WTC11 (cell line): ENCODE data around the gene SLC22A8. TPM values are rescaled to one million over a fixed set of nuclear protein-coding genes. Genes with fewer than 3 reads are reported as not detected.

Experiments used
- ATAC-seq: fragments of 200-7000 bp; cut with Tn5 transposase; 2 replicates; pipeline ENCODE4 v1.10.0; 2021; ENCODE audit warnings: mild to moderate bottlenecking, moderate library complexity
- CTCF ChIA-PET: fragments of 300-600 bp; sonication (Branson Sonifier 250); formaldehyde crosslinking; loops from one replicate; lab custom pipeline; 2021; ENCODE audit warnings: antibody characterized with exemption; lab: Charles Lee
- POLR2A ChIA-PET: fragments of 350-600 bp; sonication (Branson Sonifier 250); formaldehyde crosslinking; loops from one replicate; lab custom pipeline; 2021; ENCODE audit warnings: antibody characterized with exemption; lab: Charles Lee
- DNase-seq: peaks from one replicate; pipeline ENCODE4 v3.0.0; 2021; ENCODE audit warnings: low spot score
- H3K27ac Mint-ChIP-seq: 2 replicates; pipeline ENCODE4 v1.8.0; 2021; ENCODE audit warnings: mixed read lengths
- H3K27me3 Mint-ChIP-seq: 2 replicates; pipeline ENCODE4 v1.8.0; 2021; ENCODE audit warnings: low read depth, mild to moderate bottlenecking, moderate library complexity, mixed read lengths
- H3K36me3 Mint-ChIP-seq: 2 replicates; pipeline ENCODE4 v1.8.0; 2021; ENCODE audit warnings: mixed read lengths
- H3K4me1 Mint-ChIP-seq: 2 replicates; pipeline ENCODE4 v1.8.0; 2022; ENCODE audit warnings: mixed read lengths
- H3K4me3 Mint-ChIP-seq: 2 replicates; pipeline ENCODE4 v1.8.0; 2021; ENCODE audit warnings: mild to moderate bottlenecking, moderate library complexity, mixed read lengths
- H3K9me3 Mint-ChIP-seq: 2 replicates; pipeline ENCODE4 v1.8.0; 2021; ENCODE audit warnings: mixed read lengths
- ETV6 ChIP-seq: sonication (generic); formaldehyde crosslinking; IDR thresholded peaks from 2 replicates; pipeline ENCODE4 v1.8.1; 2022; ENCODE audit warnings: mild to moderate bottlenecking, missing genetic modification reagents
- FOXJ3 ChIP-seq: sonication (generic); formaldehyde crosslinking; IDR thresholded peaks from 2 replicates; pipeline ENCODE4 v1.9.0; 2021; ENCODE audit warnings: missing genetic modification reagents, mild to moderate bottlenecking, borderline replicate concordance
- NFYB ChIP-seq: sonication (generic); formaldehyde crosslinking; conservative IDR thresholded peaks from 2 replicates; pipeline ENCODE4 v1.8.0; 2022; ENCODE audit warnings: low read depth, missing genetic modification reagents
- NR1H2 ChIP-seq: sonication (generic); formaldehyde crosslinking; IDR thresholded peaks from 2 replicates; pipeline ENCODE4 v1.9.0; 2021; ENCODE audit warnings: mild to moderate bottlenecking, moderate library complexity, missing genetic modification reagents
- PRRX2 ChIP-seq: fragments of 250-450 bp; sonication (Bioruptor Pico); IDR thresholded peaks from 2 replicates; pipeline ENCODE4 v1.8.0; 2021; ENCODE audit warnings: mild to moderate bottlenecking
- RELA ChIP-seq: sonication (generic); formaldehyde crosslinking; IDR thresholded peaks from 2 replicates; pipeline ENCODE4 v1.8.1; 2022; ENCODE audit warnings: missing genetic modification reagents, mild to moderate bottlenecking, borderline replicate concordance
- SMAD3 ChIP-seq: sonication (generic); formaldehyde crosslinking; IDR thresholded peaks from 2 replicates; pipeline ENCODE4 v1.8.0; 2022; ENCODE audit warnings: missing genetic modification reagents, mild to moderate bottlenecking, borderline replicate concordance
- TEAD1 ChIP-seq: sonication (generic); formaldehyde crosslinking; IDR thresholded peaks from 2 replicates; pipeline ENCODE4 v1.8.0; 2022; ENCODE audit warnings: mild to moderate bottlenecking, missing genetic modification reagents
- ZNF121 ChIP-seq: sonication (generic); formaldehyde crosslinking; IDR thresholded peaks from 2 replicates; pipeline ENCODE4 v1.8.0; 2023; ENCODE audit warnings: missing genetic modification reagents
- ZNF138 ChIP-seq: sonication (generic); formaldehyde crosslinking; conservative IDR thresholded peaks from 2 replicates; pipeline ENCODE4 v1.8.1; 2022; ENCODE audit warnings: mild to moderate bottlenecking, moderate library complexity, missing genetic modification reagents
- ZNF317 ChIP-seq: sonication (generic); formaldehyde crosslinking; IDR thresholded peaks from 2 replicates; pipeline ENCODE4 v1.8.1; 2023; ENCODE audit warnings: low read depth, mild to moderate bottlenecking, moderate library complexity, missing genetic modification reagents, borderline replicate concordance
- total RNA-seq: library from RNA; stranded (reverse); gene quantifications from 3 replicates; pipeline ENCODE4 v1.2.3, GENCODE V29; 2021
- TF ChIP-seq, protein P1 (sequence below): fragments of 250-450 bp; sonication (Bioruptor Pico); IDR thresholded peaks from 2 replicates; pipeline ENCODE4 v2.1.2; 2022; ENCODE audit warnings: mild to moderate bottlenecking, moderate library complexity
- TF ChIP-seq, protein P2 (sequence below): sonication (generic); formaldehyde crosslinking; IDR thresholded peaks from 2 replicates; pipeline ENCODE4 v1.8.1; 2022; ENCODE audit warnings: low read depth, missing genetic modification reagents, borderline replicate concordance
- TF ChIP-seq, protein P3 (sequence below): fragments of 250-450 bp; sonication (Bioruptor Pico); IDR thresholded peaks from 2 replicates; pipeline ENCODE4 v1.9.0; 2021; ENCODE audit warnings: mild to moderate bottlenecking
- TF ChIP-seq, protein P4 (sequence below): sonication (generic); formaldehyde crosslinking; IDR thresholded peaks from 2 replicates; pipeline ENCODE4 v1.8.0; 2022; ENCODE audit warnings: mild to moderate bottlenecking, missing genetic modification reagents
- TF ChIP-seq, protein P5 (sequence below): fragments of 250-450 bp; sonication (Bioruptor Pico); IDR thresholded peaks from 2 replicates; pipeline ENCODE4 v1.8.0; 2021; ENCODE audit warnings: mild to moderate bottlenecking
- TF ChIP-seq, protein P6 (sequence below): fragments of 250-450 bp; sonication (Bioruptor Pico); IDR thresholded peaks from 2 replicates; pipeline ENCODE4 v1.9.0; 2021; ENCODE audit warnings: moderate library complexity, mild to moderate bottlenecking, inconsistent platforms, borderline replicate concordance
- TF ChIP-seq, protein P7 (sequence below): sonication (generic); formaldehyde crosslinking; IDR thresholded peaks from 2 replicates; pipeline ENCODE4 v1.8.1; 2023; ENCODE audit warnings: mild to moderate bottlenecking, missing genetic modification reagents
- TF ChIP-seq, protein P8 (sequence below): sonication (generic); formaldehyde crosslinking; IDR thresholded peaks from 2 replicates; pipeline ENCODE4 v1.8.0; 2022; ENCODE audit warnings: missing genetic modification reagents

The SLC22A8 gene
- total RNA-seq, 1 experiment from 2014 or later = not detected

DNA sequence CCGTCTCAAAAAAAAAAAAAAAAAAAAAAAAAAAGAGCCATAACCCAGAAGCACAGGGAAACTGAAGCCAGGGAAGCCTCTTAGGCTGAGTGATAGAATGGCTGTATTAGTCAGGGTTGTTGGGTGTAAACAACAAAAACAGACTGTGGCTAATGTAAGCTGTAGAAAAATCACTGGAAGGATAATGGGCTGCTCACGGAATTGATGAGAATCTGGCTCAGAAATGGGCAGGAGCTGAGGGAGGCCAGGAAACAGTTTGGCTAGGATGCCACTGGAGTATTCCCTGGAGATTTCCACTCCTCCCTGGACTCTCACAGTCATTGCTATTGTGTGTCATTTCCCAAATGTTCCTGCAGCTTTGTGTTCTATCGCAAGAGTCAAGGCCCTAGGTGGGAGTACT is 53.2 kb downstream of the SLC22A8 start:
- H3K4me3 Mint-ChIP-seq = no peak overlapping the region
- DNase-seq (no peak), ATAC-seq (no peak)
- no peaks in the 10 kb centered on the region for H3K4me1 Mint-ChIP-seq
- no peak overlapping the region for H3K27ac Mint-ChIP-seq
- peaks cover 13% of the 10 kb centered on the region for H3K27me3 Mint-ChIP-seq
- ChIA-PET CTCF (interaction anchor here (0.7 to 3.6 kb wide), 3 partner anchors 12 to 130 kb away, joined by 3 to 32 read pairs (median 11); no protein-coding TSS in a partner anchor), POLR2A (no interaction called here)
- H3K9me3 Mint-ChIP-seq = peaks cover 13% of the 10 kb centered on the region; the same call in 1 of the 2 replicates
- TF ChIP-seq ZNF121 (CRISPR knock-in tag) (no peak), ZNF138 (CRISPR knock-in tag) (no peak), SMAD3 (no peak)
- TF ChIP-seq, protein P1, sequence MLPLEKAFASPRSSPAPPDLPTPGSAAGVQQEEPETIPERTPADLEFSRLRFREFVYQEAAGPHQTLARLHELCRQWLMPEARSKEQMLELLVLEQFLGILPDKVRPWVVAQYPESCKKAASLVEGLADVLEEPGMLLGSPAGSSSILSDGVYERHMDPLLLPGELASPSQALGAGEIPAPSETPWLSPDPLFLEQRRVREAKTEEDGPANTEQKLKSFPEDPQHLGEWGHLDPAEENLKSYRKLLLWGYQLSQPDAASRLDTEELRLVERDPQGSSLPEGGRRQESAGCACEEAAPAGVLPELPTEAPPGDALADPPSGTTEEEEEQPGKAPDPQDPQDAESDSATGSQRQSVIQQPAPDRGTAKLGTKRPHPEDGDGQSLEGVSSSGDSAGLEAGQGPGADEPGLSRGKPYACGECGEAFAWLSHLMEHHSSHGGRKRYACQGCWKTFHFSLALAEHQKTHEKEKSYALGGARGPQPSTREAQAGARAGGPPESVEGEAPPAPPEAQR = no peak
- TF ChIP-seq, protein P2, sequence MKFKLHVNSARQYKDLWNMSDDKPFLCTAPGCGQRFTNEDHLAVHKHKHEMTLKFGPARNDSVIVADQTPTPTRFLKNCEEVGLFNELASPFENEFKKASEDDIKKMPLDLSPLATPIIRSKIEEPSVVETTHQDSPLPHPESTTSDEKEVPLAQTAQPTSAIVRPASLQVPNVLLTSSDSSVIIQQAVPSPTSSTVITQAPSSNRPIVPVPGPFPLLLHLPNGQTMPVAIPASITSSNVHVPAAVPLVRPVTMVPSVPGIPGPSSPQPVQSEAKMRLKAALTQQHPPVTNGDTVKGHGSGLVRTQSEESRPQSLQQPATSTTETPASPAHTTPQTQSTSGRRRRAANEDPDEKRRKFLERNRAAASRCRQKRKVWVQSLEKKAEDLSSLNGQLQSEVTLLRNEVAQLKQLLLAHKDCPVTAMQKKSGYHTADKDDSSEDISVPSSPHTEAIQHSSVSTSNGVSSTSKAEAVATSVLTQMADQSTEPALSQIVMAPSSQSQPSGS (CRISPR knock-in tag) = no peak
- no peaks in the 10 kb centered on the region for H3K36me3 Mint-ChIP-seq

DNA sequence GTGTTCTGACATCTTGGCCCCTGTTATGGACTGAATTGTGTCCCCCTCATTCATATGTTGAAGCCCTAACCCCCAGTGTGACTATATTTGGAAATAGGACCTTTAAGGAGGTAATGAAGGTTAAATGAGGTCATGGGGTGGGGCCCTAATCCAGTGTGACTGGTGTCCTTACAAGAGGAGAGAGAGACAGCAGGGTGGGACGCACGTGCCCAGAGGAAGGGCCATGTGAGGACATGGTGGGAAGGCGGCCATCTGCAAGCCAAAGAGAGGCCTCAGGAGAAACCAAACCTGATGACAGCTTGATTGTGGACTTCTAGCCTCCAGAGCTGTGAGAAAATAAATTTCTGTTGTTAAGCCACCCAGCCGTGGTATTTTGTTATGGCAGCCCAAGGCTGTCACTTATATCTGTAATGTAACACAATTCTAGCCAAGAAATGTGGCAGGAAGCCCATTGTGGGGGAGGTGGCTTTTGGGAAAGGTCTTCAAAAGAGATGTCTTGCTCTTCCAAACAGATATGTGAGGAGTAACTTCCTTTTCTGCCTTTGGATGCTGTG is 54.5 kb downstream of the SLC22A8 start:
- Mint-ChIP-seq H3K36me3 (no peaks in the 10 kb centered on the region), H3K27ac (no peak overlapping the region), H3K4me1 (peaks cover 8% of the 10 kb centered on the region), H3K9me3 (peaks cover 2% of the 10 kb centered on the region; the same call in 1 of the 2 replicates), H3K27me3 (peaks cover 3% of the 10 kb centered on the region), H3K4me3 (no peak overlapping the region)
- POLR2A ChIA-PET = no interaction called here
- CTCF ChIA-PET = interaction anchor here (2.9 to 3.6 kb wide), 2 partner anchors 14 to 55 kb away, joined by 11 to 19 read pairs; no protein-coding TSS in a partner anchor
- no peak for ATAC-seq
- no peak for DNase-seq
- TF ChIP-seq, protein P3, sequence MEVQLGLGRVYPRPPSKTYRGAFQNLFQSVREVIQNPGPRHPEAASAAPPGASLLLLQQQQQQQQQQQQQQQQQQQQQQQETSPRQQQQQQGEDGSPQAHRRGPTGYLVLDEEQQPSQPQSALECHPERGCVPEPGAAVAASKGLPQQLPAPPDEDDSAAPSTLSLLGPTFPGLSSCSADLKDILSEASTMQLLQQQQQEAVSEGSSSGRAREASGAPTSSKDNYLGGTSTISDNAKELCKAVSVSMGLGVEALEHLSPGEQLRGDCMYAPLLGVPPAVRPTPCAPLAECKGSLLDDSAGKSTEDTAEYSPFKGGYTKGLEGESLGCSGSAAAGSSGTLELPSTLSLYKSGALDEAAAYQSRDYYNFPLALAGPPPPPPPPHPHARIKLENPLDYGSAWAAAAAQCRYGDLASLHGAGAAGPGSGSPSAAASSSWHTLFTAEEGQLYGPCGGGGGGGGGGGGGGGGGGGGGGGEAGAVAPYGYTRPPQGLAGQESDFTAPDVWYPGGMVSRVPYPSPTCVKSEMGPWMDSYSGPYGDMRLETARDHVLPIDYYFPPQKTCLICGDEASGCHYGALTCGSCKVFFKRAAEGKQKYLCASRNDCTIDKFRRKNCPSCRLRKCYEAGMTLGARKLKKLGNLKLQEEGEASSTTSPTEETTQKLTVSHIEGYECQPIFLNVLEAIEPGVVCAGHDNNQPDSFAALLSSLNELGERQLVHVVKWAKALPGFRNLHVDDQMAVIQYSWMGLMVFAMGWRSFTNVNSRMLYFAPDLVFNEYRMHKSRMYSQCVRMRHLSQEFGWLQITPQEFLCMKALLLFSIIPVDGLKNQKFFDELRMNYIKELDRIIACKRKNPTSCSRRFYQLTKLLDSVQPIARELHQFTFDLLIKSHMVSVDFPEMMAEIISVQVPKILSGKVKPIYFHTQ = no peak
- no peak for TF ChIP-seq TEAD1
- no peak for TF ChIP-seq NR1H2 (CRISPR knock-in tag)
- TF ChIP-seq, protein P4, sequence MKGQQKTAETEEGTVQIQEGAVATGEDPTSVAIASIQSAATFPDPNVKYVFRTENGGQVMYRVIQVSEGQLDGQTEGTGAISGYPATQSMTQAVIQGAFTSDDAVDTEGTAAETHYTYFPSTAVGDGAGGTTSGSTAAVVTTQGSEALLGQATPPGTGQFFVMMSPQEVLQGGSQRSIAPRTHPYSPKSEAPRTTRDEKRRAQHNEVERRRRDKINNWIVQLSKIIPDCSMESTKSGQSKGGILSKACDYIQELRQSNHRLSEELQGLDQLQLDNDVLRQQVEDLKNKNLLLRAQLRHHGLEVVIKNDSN (CRISPR knock-in tag) = no peak
- TF ChIP-seq, protein P5, sequence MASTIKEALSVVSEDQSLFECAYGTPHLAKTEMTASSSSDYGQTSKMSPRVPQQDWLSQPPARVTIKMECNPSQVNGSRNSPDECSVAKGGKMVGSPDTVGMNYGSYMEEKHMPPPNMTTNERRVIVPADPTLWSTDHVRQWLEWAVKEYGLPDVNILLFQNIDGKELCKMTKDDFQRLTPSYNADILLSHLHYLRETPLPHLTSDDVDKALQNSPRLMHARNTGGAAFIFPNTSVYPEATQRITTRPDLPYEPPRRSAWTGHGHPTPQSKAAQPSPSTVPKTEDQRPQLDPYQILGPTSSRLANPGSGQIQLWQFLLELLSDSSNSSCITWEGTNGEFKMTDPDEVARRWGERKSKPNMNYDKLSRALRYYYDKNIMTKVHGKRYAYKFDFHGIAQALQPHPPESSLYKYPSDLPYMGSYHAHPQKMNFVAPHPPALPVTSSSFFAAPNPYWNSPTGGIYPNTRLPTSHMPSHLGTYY = no peak
- no peak for TF ChIP-seq ETV6 (CRISPR knock-in tag)
- TF ChIP-seq NFYB = no peak
- TF ChIP-seq ZNF317 = no peak
- TF ChIP-seq RELA = no peak
- TF ChIP-seq, protein P6, sequence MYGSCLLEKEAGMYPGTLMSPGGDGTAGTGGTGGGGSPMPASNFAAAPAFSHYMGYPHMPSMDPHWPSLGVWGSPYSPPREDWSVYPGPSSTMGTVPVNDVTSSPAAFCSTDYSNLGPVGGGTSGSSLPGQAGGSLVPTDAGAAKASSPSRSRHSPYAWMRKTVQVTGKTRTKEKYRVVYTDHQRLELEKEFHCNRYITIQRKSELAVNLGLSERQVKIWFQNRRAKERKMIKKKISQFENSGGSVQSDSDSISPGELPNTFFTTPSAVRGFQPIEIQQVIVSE (CRISPR knock-in tag) = no peak
- no peak for TF ChIP-seq PRRX2 (CRISPR knock-in tag)
- TF ChIP-seq, protein P7, sequence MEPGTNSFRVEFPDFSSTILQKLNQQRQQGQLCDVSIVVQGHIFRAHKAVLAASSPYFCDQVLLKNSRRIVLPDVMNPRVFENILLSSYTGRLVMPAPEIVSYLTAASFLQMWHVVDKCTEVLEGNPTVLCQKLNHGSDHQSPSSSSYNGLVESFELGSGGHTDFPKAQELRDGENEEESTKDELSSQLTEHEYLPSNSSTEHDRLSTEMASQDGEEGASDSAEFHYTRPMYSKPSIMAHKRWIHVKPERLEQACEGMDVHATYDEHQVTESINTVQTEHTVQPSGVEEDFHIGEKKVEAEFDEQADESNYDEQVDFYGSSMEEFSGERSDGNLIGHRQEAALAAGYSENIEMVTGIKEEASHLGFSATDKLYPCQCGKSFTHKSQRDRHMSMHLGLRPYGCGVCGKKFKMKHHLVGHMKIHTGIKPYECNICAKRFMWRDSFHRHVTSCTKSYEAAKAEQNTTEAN = no peak
- no peak for TF ChIP-seq FOXJ3 (CRISPR knock-in tag)
- TF ChIP-seq, protein P8, sequence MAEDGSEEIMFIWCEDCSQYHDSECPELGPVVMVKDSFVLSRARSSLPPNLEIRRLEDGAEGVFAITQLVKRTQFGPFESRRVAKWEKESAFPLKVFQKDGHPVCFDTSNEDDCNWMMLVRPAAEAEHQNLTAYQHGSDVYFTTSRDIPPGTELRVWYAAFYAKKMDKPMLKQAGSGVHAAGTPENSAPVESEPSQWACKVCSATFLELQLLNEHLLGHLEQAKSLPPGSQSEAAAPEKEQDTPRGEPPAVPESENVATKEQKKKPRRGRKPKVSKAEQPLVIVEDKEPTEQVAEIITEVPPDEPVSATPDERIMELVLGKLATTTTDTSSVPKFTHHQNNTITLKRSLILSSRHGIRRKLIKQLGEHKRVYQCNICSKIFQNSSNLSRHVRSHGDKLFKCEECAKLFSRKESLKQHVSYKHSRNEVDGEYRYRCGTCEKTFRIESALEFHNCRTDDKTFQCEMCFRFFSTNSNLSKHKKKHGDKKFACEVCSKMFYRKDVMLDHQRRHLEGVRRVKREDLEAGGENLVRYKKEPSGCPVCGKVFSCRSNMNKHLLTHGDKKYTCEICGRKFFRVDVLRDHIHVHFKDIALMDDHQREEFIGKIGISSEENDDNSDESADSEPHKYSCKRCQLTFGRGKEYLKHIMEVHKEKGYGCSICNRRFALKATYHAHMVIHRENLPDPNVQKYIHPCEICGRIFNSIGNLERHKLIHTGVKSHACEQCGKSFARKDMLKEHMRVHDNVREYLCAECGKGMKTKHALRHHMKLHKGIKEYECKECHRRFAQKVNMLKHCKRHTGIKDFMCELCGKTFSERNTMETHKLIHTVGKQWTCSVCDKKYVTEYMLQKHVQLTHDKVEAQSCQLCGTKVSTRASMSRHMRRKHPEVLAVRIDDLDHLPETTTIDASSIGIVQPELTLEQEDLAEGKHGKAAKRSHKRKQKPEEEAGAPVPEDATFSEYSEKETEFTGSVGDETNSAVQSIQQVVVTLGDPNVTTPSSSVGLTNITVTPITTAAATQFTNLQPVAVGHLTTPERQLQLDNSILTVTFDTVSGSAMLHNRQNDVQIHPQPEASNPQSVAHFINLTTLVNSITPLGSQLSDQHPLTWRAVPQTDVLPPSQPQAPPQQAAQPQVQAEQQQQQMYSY = no peak
